Neuronal stem cell (in vitro differentiated cells): ENCODE measurements around the gene SCAP. TPM values are rescaled to one million over a fixed set of nuclear protein-coding genes. Genes with fewer than 3 reads are reported as not detected.

ENCODE experiments used
- DNase-seq: peaks from one replicate; pipeline ENCODE4 v3.0.0-alpha.2; 2013; ENCODE audit warnings: low spot score
- H2AFZ ChIP-seq: one replicate; pipeline ENCODE4 v1.6.1; 2013; ENCODE audit warnings: mild to moderate bottlenecking, low read length, inconsistent platforms
- H2AK5ac ChIP-seq: 2 replicates; pipeline ENCODE4 v1.6.1; 2013; ENCODE audit warnings: low read depth, mild to moderate bottlenecking, inconsistent platforms, low read length, moderate library complexity, mixed read lengths
- H2BK120ac ChIP-seq: 2 replicates; pipeline ENCODE4 v1.6.1; 2013; ENCODE audit warnings: low read depth, mild to moderate bottlenecking, inconsistent platforms, low read length, moderate library complexity, mixed read lengths
- H2BK12ac ChIP-seq: one replicate; pipeline ENCODE4 v1.6.1; 2013; ENCODE audit warnings: low read length, inconsistent platforms
- H2BK15ac ChIP-seq: 2 replicates; pipeline ENCODE4 v1.6.1; 2013; ENCODE audit warnings: mild to moderate bottlenecking, low read length, inconsistent platforms, mixed read lengths
- H2BK5ac ChIP-seq: one replicate; pipeline ENCODE4 v1.6.1; 2013; ENCODE audit warnings: inconsistent platforms, mild to moderate bottlenecking, low read length, moderate library complexity
- H3K14ac ChIP-seq: one replicate; pipeline ENCODE4 v1.6.1; 2013; ENCODE audit warnings: low read length, inconsistent platforms
- H3K18ac ChIP-seq: 2 replicates; pipeline ENCODE4 v1.6.1; 2013; ENCODE audit warnings: low read length, inconsistent platforms
- H3K23ac ChIP-seq: 2 replicates; pipeline ENCODE4 v1.6.1; 2013; ENCODE audit warnings: low read depth, mild to moderate bottlenecking, mixed read lengths, low read length, inconsistent platforms; ENCODE audit not compliant: poor library complexity
- H3K27ac ChIP-seq: replicated peaks from 3 replicates; pipeline ENCODE4 v1.5.1; 2013; ENCODE audit warnings: low read length, inconsistent platforms
- H3K27me3 ChIP-seq, 3 experiments: 2 replicates each; pipeline ENCODE4 v1.6.1; 2013; ENCODE audit warnings: low read length in 3 of 3, mild to moderate bottlenecking in 2 of 3, inconsistent platforms in 1 of 3, low read depth in 1 of 3, mixed read lengths in 1 of 3, moderate library complexity in 1 of 3; ENCODE audit not compliant: control insufficient read depth in 3 of 3, insufficient read depth in 3 of 3
- H3K36me3 ChIP-seq, 2 donors: replicated peaks in 1 of 2; 2 replicates each; pipeline ENCODE4 v1.6.1; 2013; ENCODE audit warnings: low read length in 2 of 2; ENCODE audit not compliant: control insufficient read depth in 2 of 2, insufficient read depth in 2 of 2
- H3K4ac ChIP-seq: 2 replicates; pipeline ENCODE4 v1.6.1; 2013; ENCODE audit warnings: inconsistent platforms, mild to moderate bottlenecking, low read length, moderate library complexity
- H3K4me1 ChIP-seq, 2 donors: 1 replicate in 1 of 2; 2 replicates in 1 of 2; pipeline ENCODE4 v1.6.1; 2013; ENCODE audit warnings: low read length in 2 of 2, low read depth in 1 of 2; ENCODE audit not compliant: control insufficient read depth in 2 of 2, insufficient read depth in 1 of 2
- H3K4me2 ChIP-seq: one replicate; pipeline ENCODE4 v1.6.1; 2013; ENCODE audit warnings: mild to moderate bottlenecking, low read length, inconsistent platforms; ENCODE audit not compliant: insufficient read depth, poor library complexity, severe bottlenecking
- H3K4me3 ChIP-seq, 2 donors: 2 replicates each; pipeline ENCODE4 v1.5.1; 2013; ENCODE audit warnings: low read length in 2 of 2, mild to moderate bottlenecking in 2 of 2, inconsistent platforms in 1 of 2, moderate library complexity in 1 of 2
- H3K79me1 ChIP-seq: one replicate; pipeline ENCODE4 v1.6.1; 2013; ENCODE audit warnings: low read depth, mild to moderate bottlenecking, inconsistent platforms, low read length, moderate library complexity
- H3K9ac ChIP-seq: one replicate; pipeline ENCODE4 v1.6.1; 2013; ENCODE audit warnings: mild to moderate bottlenecking, low read depth, low read length, inconsistent platforms; ENCODE audit not compliant: poor library complexity
- H3K9me3 ChIP-seq, 2 donors: replicated peaks in 1 of 2; 2 replicates each; pipeline versions ENCODE3 to v1.6.1; 2013; ENCODE audit warnings: low read length in 2 of 2, mild to moderate bottlenecking in 2 of 2, inconsistent platforms in 1 of 2, low read depth in 1 of 2, mixed read lengths in 1 of 2, moderate library complexity in 1 of 2; ENCODE audit not compliant: control insufficient read depth in 2 of 2, insufficient read depth in 1 of 2
- H4K8ac ChIP-seq: one replicate; pipeline ENCODE4 v1.6.1; 2013; ENCODE audit warnings: low read depth, mild to moderate bottlenecking, inconsistent platforms, low read length, moderate library complexity
- H4K91ac ChIP-seq: one replicate; pipeline ENCODE4 v1.6.1; 2013; ENCODE audit warnings: low read length, low read depth, mild to moderate bottlenecking, inconsistent platforms; ENCODE audit not compliant: poor library complexity
- WGBS, 2 donors: extraction: QIAGEN DNeasy Blood & Tissue Kit; methylation state at CpG; one replicate each; pipeline ENCODE4 v1.1.7; 2013; ENCODE audit warnings: missing lambda C conversion rate in 2 of 2, mixed read lengths in 1 of 2; ENCODE audit not compliant: insufficient read length in 2 of 2, insufficient replicate concordance in 1 of 2; ENCODE audit errors: extremely low coverage in 2 of 2; 5-methylcytosine and 5-hydroxymethylcytosine counted together
- polyA plus RNA-seq, 2 experiments: library from polyadenylated mRNA; stranded (reverse); fragments of 200-250 nt; gene quantifications; one replicate each; pipeline ENCODE4 v1.2.3, GENCODE V29; 2013

SCAP gene
- 48.0 TPM for polyA plus RNA-seq (2013, experiment 1 of 2)
- polyA plus RNA-seq (2013, experiment 2 of 2), result 48.5 TPM

- Histone ChIP-seq H3K79me1 (peaks cover 8% of the 10 kb centered on the region), H2BK12ac (peak within 1 kb of the TSS; percentile 53), H3K9ac (peak within 1 kb of the TSS; percentile 96), H3K36me3 (peaks cover 0 to 4% of the 10 kb centered on the region in 2 donors), H2BK120ac (no peak within 1 kb of the TSS), H3K4me3 (peak within 1 kb of the TSS; percentile 71 to 99), H3K4me2 (peak within 1 kb of the TSS; percentile 69), H3K27ac (peak within 1 kb of the TSS; percentile 53), H4K91ac (peak within 1 kb of the TSS; percentile 97), H2BK5ac (peak within 1 kb of the TSS; percentile 95), H3K23ac (peak within 1 kb of the TSS; percentile 93), H2AFZ (peak within 1 kb of the TSS; percentile 93), H3K18ac (peak within 1 kb of the TSS; percentile 97), H3K14ac (peak within 1 kb of the TSS; percentile 99), H3K4me1 (peaks cover 2 to 3% of the 10 kb centered on the region in 2 donors), H2AK5ac (peak within 1 kb of the TSS; percentile 99), H4K8ac (peak within 1 kb of the TSS; percentile 32), H2BK15ac (peak within 1 kb of the TSS; percentile 85), H3K4ac (peak within 1 kb of the TSS; percentile 86), H3K27me3 (no peaks in the 10 kb centered on the region), H3K9me3 (no peaks in the 10 kb centered on the region)
- WGBS, 2 donors, result no CpG with 5 or more reads among the region's 88 CpGs
- peak; percentile 92 for DNase-seq
Measured at GRCh38 chr3:47475570-47476329, at the start of gene SCAP. SCAP (minus strand) TSS chr3:47475941; CDS start chr3:47442993, 32,948 bp downstream.

GRCh38 chr3:47523310-47524073 is 47.8 kb upstream of the SCAP start:
- Histone ChIP-seq H3K9ac (peak overlapping the region; percentile 37), H2BK5ac (no peak overlapping the region), H3K4me3 (no peak overlapping the region), H3K23ac (no peak overlapping the region), H3K4ac (no peak overlapping the region), H3K18ac (no peak overlapping the region), H3K27me3 (no peaks in the 10 kb centered on the region), H2AK5ac (no peak overlapping the region), H4K91ac (no peak overlapping the region), H2BK15ac (no peak overlapping the region), H3K9me3 (no peaks in the 10 kb centered on the region), H3K14ac (no peak overlapping the region), H2BK120ac (no peak overlapping the region), H2AFZ (no peak overlapping the region), H3K4me1 (peaks cover 3 to 7% of the 10 kb centered on the region in 2 donors), H4K8ac (no peak overlapping the region), H3K79me1 (no peaks in the 10 kb centered on the region), H3K27ac (no peak overlapping the region), H3K4me2 (no peak overlapping the region), H3K36me3 (no peaks in the 10 kb centered on the region), H2BK12ac (no peak overlapping the region)
- no CpG with 5 or more reads among the region's 4 CpGs for WGBS, 2 donors
- no peak for DNase-seq

- H3K27ac ChIP-seq, result no peak overlapping the region
- H3K4me2 ChIP-seq, result no peak overlapping the region
- no peaks in the 10 kb centered on the region for H3K79me1 ChIP-seq
- H2AK5ac ChIP-seq, result peak overlapping the region; percentile 12
- H3K36me3 ChIP-seq, result no peaks in the 10 kb centered on the region
- no peaks in the 10 kb centered on the region for H3K27me3 ChIP-seq
- H3K4me3 ChIP-seq, result no peak overlapping the region
- H3K4ac ChIP-seq, result no peak overlapping the region
- H4K8ac ChIP-seq, result peak overlapping the region; percentile 4
- H2BK12ac ChIP-seq, result peak overlapping the region; percentile 82
- H3K23ac ChIP-seq, result no peak overlapping the region
- H3K9me3 ChIP-seq, result no peaks in the 10 kb centered on the region
- peak overlapping the region; percentile 88 for H2AFZ ChIP-seq
- H4K91ac ChIP-seq, result no peak overlapping the region
- no peak overlapping the region for H2BK120ac ChIP-seq
- peak overlapping the region; percentile 60 for H2BK15ac ChIP-seq
- peak overlapping the region; percentile 73 for H3K18ac ChIP-seq
- H3K9ac ChIP-seq, result no peak overlapping the region
- no peak overlapping the region for H2BK5ac ChIP-seq
- WGBS, 2 donors, result no CpG with 5 or more reads among the region's 15 CpGs
- H3K14ac ChIP-seq, result no peak overlapping the region
- peaks cover 3 to 7% of the 10 kb centered on the region in 2 donors for H3K4me1 ChIP-seq
- peak; percentile 81 for DNase-seq
Measured at GRCh38 chr3:47522082-47522987, 46.6 kb upstream of the SCAP start.
